Right atrium auricular region (tissue), 2 donors: ENCODE measurements around the gene ANO3. TPM values are rescaled to one million over a fixed set of nuclear protein-coding genes. Genes with fewer than 3 reads are reported as not detected.

Source experiments
- DNase-seq: peaks from one replicate; pipeline ENCODE4 v3.0.0-alpha.2; 2019; ENCODE audit warnings: low spot score
- H3K27ac ChIP-seq, 2 donors: fragments of 200-600 bp; sonication (generic); 1 replicate in 1 of 2; 2 replicates in 1 of 2; pipeline ENCODE4 v1.5.1; 2016 to 2019
- H3K27me3 ChIP-seq, 2 donors: fragments of 200-600 bp; sonication (generic); one replicate each; pipeline versions ENCODE4 v1.5.1 to v1.6.0; 2017 to 2019
- H3K36me3 ChIP-seq: fragments of 200-600 bp; sonication (generic); one replicate; pipeline ENCODE4 v1.5.1; 2016
- H3K4me1 ChIP-seq, 2 donors: fragments of 200-600 bp; sonication (generic); one replicate each; pipeline versions ENCODE4 v1.5.1 to v1.6.0; 2017 to 2019
- H3K4me3 ChIP-seq, 2 donors: fragments of 200-600 bp; sonication (generic); 1 replicate in 1 of 2; 2 replicates in 1 of 2; pipeline ENCODE4 v1.5.1; 2017 to 2019; ENCODE audit warnings: mild to moderate bottlenecking in 1 of 2, moderate library complexity in 1 of 2
- H3K9me3 ChIP-seq, 2 donors: fragments of 200-600 bp; sonication (generic); one replicate each; pipeline ENCODE4 v1.5.1; 2019
- total RNA-seq, 2 donors: library from RNA; depleted of rRNA; stranded (reverse); fragments of >200 nt; gene quantifications; one replicate each; pipeline ENCODE4 v1.1.0, GENCODE V29; 2016
- TF ChIP-seq, protein P1 (sequence below), 2 donors: fragments of 200-600 bp; sonication (generic); IDR thresholded peaks; one replicate each; pipeline ENCODE4 v1.5.1; 2019; ENCODE audit warnings: antibody characterized with exemption in 2 of 2

ANO3 gene
- total RNA-seq, 2 donors from 2014 or later, result 0.16 TPM; not detected in 1

DNA sequence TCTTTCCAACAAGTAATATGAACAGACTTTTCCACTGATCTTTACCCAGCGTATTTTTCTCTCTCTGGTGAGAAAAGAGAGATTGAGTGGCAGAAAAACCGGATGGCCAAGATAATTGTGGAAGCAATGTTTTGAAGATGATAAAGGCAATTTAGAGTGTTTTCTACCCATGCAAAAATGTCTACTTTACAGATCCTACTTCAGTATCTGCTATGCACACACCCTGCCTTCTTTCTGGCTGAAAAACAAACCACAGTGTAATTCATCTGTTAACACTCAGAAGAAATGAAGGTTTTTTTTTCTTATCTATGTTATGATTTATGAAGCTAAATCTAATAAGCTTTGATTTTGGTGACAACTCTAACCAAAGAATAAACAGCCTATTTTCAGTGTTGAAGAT is 333.1 kb downstream of the ANO3 start:
- no peaks in the 10 kb centered on the region for H3K4me1 ChIP-seq
- no peak for DNase-seq
- no peak overlapping the region for H3K27ac ChIP-seq
- H3K9me3 ChIP-seq, result no peaks in the 10 kb centered on the region
- TF ChIP-seq, protein P1, sequence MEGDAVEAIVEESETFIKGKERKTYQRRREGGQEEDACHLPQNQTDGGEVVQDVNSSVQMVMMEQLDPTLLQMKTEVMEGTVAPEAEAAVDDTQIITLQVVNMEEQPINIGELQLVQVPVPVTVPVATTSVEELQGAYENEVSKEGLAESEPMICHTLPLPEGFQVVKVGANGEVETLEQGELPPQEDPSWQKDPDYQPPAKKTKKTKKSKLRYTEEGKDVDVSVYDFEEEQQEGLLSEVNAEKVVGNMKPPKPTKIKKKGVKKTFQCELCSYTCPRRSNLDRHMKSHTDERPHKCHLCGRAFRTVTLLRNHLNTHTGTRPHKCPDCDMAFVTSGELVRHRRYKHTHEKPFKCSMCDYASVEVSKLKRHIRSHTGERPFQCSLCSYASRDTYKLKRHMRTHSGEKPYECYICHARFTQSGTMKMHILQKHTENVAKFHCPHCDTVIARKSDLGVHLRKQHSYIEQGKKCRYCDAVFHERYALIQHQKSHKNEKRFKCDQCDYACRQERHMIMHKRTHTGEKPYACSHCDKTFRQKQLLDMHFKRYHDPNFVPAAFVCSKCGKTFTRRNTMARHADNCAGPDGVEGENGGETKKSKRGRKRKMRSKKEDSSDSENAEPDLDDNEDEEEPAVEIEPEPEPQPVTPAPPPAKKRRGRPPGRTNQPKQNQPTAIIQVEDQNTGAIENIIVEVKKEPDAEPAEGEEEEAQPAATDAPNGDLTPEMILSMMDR (IDR thresholded peaks at IDR 0.05), result no peak
- no peak overlapping the region for H3K4me3 ChIP-seq
- no peaks in the 10 kb centered on the region for H3K27me3 ChIP-seq
- no peaks in the 10 kb centered on the region for H3K36me3 ChIP-seq

DNA sequence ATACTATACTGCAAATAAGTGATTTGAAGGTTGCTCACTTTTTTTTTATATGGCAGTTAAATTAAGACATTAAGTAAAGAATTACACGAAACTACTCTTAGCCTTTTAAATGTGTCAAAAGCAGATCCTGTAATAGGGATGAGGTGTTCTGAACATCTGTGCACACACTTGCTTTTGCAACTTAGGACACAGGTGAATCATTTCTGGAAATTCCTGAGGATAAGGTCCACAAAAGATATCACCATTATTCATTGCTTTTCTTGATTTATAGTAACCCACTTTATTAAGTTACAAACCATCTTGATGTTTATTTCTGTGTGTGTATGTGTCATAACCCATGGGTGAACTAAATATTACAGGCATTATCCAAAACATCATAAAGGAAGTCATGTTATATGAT is 334.0 kb downstream of the ANO3 start:
- Histone ChIP-seq H3K36me3 (no peaks in the 10 kb centered on the region), H3K27ac (no peak overlapping the region), H3K27me3 (no peaks in the 10 kb centered on the region), H3K9me3 (no peaks in the 10 kb centered on the region), H3K4me3 (no peak overlapping the region), H3K4me1 (no peaks in the 10 kb centered on the region)
- TF ChIP-seq, protein P1 (IDR thresholded peaks at IDR 0.05), result no peak
- DNase-seq, result no peak

DNA sequence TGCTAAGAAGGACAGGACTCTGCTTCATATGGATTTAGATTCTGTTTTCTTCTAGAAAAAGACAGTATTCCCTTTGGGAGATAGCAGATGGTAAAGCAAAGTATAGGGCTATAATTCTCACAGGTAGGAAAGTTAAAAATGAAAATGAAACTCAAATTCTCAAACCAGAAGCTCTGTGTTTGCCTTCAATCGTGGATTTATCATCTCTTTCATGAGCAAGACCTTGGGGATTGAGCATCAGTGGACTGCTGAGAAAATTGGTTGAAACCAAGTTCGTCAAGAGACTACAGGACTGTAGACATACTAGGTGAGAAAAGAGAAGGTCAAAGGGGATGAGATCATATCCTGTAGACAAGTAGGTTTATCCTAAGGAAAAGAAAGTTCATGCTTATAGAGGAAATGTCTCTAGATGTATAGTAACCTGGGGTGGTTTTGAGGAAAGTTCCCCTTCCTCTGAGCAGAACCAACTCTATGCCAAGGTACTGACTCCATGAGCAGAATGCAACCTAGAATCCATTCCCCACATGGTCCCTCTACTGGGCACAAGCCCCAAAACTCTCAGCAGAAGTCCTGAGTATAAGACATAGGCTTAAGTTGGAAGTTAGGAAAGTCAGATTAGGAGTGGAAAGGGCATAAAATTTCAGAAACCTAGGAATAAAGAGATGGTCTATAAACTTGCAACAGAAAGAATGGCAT is 343.5 kb downstream of the ANO3 start:
- H3K4me1 ChIP-seq, result no peaks in the 10 kb centered on the region
- DNase-seq, result no peak
- no peak overlapping the region for H3K27ac ChIP-seq
- H3K9me3 ChIP-seq, result no peaks in the 10 kb centered on the region
- H3K27me3 ChIP-seq, result no peaks in the 10 kb centered on the region
- H3K4me3 ChIP-seq, result no peak overlapping the region
- H3K36me3 ChIP-seq, result no peaks in the 10 kb centered on the region
- TF ChIP-seq, protein P1 (IDR thresholded peaks at IDR 0.05), result no peak

DNA sequence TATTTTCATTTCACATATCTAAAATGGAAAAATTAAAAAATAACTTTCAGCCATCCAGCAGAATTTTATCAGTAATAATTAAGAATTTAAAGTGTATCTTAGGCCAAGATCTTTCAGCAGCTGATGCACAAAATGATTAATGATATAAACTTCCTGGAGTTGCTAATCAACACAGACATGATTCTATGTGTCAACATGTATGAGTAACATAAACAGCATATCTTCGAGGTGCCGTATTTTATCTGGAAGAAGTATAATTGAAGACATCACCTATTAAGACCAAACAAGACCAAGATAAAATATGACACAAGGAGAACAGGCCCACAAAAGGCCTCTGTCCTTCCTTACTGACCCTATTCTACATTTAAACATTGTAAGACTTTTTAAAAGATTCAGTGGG is 344.7 kb downstream of the ANO3 start:
- no peaks in the 10 kb centered on the region for H3K27me3 ChIP-seq
- H3K27ac ChIP-seq, result no peak overlapping the region
- no peaks in the 10 kb centered on the region for H3K4me1 ChIP-seq
- H3K4me3 ChIP-seq, result no peak overlapping the region
- no peak for DNase-seq
- no peaks in the 10 kb centered on the region for H3K9me3 ChIP-seq
- TF ChIP-seq, protein P1 (IDR thresholded peaks at IDR 0.05), result no peak
- no peaks in the 10 kb centered on the region for H3K36me3 ChIP-seq

DNA sequence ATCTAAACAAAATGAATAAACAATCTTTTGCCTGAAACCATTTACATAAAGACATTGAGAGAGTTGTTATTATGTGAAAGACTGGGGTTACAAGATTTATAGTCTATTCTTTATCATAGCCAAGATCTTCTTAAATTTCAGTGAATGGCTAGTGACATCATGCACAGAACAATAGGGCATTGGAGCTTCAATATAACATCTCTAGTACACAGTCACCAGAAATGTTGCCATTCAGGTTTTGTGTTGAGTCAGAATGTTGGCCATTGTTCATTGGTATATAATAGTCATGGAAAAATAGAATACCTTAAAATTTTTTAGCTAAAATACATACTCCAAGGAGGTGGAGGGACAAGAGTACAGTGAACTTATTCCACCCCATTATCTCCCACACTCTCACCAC is 345.6 kb downstream of the ANO3 start:
- Histone ChIP-seq H3K27ac (no peak overlapping the region), H3K27me3 (no peaks in the 10 kb centered on the region), H3K4me1 (no peaks in the 10 kb centered on the region), H3K36me3 (no peaks in the 10 kb centered on the region), H3K4me3 (no peak overlapping the region), H3K9me3 (no peaks in the 10 kb centered on the region)
- DNase-seq, result no peak
- TF ChIP-seq, protein P1 (IDR thresholded peaks at IDR 0.05), result no peak

DNA sequence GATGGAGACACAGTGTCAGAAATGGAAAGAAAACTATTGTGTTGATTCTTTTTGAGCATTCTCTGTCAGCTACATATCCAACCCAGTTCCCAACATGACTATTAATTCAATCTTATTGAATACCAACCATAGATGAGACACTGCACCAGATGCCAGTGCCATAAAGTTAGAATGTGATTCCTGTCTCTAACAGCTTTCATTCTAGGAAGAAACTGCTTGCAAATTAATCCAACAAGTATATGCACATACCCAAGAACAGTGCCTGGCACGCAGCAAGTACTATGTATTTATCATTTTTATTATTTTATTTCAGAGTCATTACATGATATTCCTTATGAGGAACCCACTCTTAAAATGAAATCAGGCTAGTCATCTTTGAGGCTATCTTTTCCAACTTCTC is 355.4 kb downstream of the ANO3 start:
- H3K36me3 ChIP-seq, result no peaks in the 10 kb centered on the region
- H3K4me1 ChIP-seq, result no peaks in the 10 kb centered on the region
- TF ChIP-seq, protein P1 (IDR thresholded peaks at IDR 0.05), result no peak
- no peak overlapping the region for H3K4me3 ChIP-seq
- no peaks in the 10 kb centered on the region for H3K27me3 ChIP-seq
- no peaks in the 10 kb centered on the region for H3K9me3 ChIP-seq
- no peak for DNase-seq
- no peak overlapping the region for H3K27ac ChIP-seq
